HepG2 (cell line): ENCODE results near the gene XRCC2.
"Not testable (repeated sequence)": the region's sequence is repeated elsewhere in the genome, so short reads cannot be mapped to it uniquely, and the experiment has no call there.

ENCODE experiments used
- CHD4 ChIP-seq: fragments of 200-600 bp; sonication (generic); IDR thresholded peaks from 2 replicates; pipeline ENCODE4 v1.7.0; 2017; ENCODE audit warnings: mild to moderate bottlenecking, low read length, borderline replicate concordance
- FOXM1 ChIP-seq: sonication (generic); formaldehyde crosslinking; IDR thresholded peaks from 2 replicates; pipeline ENCODE4 v1.5.0; 2020; ENCODE audit warnings: missing genetic modification reagents
- IKZF4 ChIP-seq: sonication (generic); formaldehyde crosslinking; IDR thresholded peaks from 2 replicates; pipeline ENCODE4 v1.5.1; 2020; ENCODE audit warnings: borderline replicate concordance, mild to moderate bottlenecking, low read depth, missing genetic modification reagents; ENCODE audit errors: not compliant biosample characterization
- NR1H2 ChIP-seq: sonication (generic); formaldehyde crosslinking; IDR thresholded peaks from 2 replicates; pipeline ENCODE4 v1.8.1; 2022; ENCODE audit warnings: low read depth, missing genetic modification reagents, borderline replicate concordance
- POLR2A ChIP-seq, 2 experiments: IDR thresholded peaks; 2 replicates each; pipeline ENCODE4 v1.6.1; 2011; ENCODE audit warnings: low read depth in 2 of 2, low read length in 2 of 2, mild to moderate bottlenecking in 1 of 2, moderate library complexity in 1 of 2; ENCODE audit not compliant: insufficient read depth in 1 of 2
- POLR2AphosphoS5 ChIP-seq: IDR thresholded peaks from 2 replicates; pipeline ENCODE4 v1.6.1; 2012; ENCODE audit warnings: low read depth, low read length
- RAD21 ChIP-seq: fragments of 450-650 bp; formaldehyde crosslinking; IDR thresholded peaks from 2 replicates; pipeline ENCODE4 v1.5.0; 2020; ENCODE audit warnings: mild to moderate bottlenecking
- STAG1 ChIP-seq: sonication (generic); formaldehyde crosslinking; IDR thresholded peaks from 2 replicates; pipeline ENCODE4 v1.4.0; 2020; ENCODE audit warnings: missing genetic modification reagents
- ZBTB33 ChIP-seq: sonication (generic); formaldehyde crosslinking; IDR thresholded peaks from 2 replicates; pipeline ENCODE4 v1.4.0; 2020; ENCODE audit warnings: missing genetic modification reagents
- ZNF12 ChIP-seq: sonication (generic); formaldehyde crosslinking; IDR thresholded peaks from 2 replicates; pipeline ENCODE4 v1.5.0; 2020; ENCODE audit warnings: missing genetic modification reagents
- ZSCAN20 ChIP-seq: sonication (generic); formaldehyde crosslinking; IDR thresholded peaks from 2 replicates; pipeline ENCODE4 v1.4.0; 2020; ENCODE audit warnings: missing genetic modification reagents, mild to moderate bottlenecking, borderline replicate concordance

GRCh38 chr7:152712412-152713042 is 36.6 kb upstream of the XRCC2 start:
- not testable (repeated sequence) for TF ChIP-seq STAG1 (CRISPR knock-in tag); CHD4; POLR2AphosphoS5; POLR2A (IDR thresholded peaks at IDR 0.05; ENCODE audit: insufficient read depth in 1 of 2, low read depth in 2 of 2, low read length in 2 of 2); ZBTB33; RAD21 (CRISPR knock-in tag); NR1H2 (CRISPR knock-in tag); ZSCAN20 (CRISPR knock-in tag); FOXM1 (CRISPR knock-in tag); IKZF4 (CRISPR knock-in tag); ZNF12 (CRISPR knock-in tag)
